Measurements from ENCODE around the gene TMEM204.

The TMEM204 gene

DNA sequence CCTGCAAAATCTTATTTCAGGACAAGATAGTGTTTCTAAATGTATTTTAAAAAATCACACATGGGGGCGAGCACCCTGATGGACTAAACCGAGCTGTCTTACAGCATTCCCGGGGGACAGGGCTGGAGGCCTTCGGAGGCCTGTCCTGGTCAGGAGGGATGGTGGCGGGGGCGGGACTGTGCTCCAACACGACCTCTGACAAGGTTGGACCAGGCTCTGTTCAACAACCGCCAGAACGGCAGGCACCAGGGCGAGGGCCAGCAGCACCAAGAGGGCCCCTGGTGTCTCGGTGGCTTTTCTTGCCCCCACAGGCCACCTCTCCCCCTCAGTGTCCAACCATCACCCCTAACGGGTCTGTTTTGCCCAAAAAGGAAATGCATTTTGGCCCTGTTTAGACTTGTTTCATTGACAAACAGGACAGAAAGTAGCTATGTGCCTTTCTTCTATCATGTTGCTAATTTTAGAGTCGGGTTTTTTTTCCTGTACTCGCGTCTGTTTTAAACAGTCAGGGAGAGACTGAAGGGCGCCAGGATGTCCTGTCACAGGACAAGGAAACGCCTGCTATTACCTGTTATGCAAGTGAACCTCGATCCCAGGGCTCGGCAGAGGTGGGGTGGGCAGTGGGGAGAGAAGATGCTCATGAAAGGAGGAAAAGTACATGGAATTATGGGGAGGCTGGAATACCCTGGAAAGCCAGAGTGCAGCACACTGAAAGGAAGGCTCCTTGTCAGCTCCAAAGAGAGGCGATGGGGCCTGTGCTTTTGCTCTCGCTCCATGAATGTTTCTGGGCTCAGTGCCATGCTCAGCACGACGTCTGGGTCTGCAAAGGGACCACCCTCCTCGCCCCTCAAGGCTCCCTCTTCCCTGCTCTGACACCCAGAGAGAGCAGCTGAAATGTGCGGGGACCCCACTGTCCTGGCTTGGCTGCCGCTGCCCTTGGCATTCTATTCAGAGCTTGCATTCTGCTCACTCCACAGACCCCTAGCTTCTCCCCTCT, 11.9 kb downstream of the TMEM204 start (continued):
- TF ChIP-seq, protein P1, sequence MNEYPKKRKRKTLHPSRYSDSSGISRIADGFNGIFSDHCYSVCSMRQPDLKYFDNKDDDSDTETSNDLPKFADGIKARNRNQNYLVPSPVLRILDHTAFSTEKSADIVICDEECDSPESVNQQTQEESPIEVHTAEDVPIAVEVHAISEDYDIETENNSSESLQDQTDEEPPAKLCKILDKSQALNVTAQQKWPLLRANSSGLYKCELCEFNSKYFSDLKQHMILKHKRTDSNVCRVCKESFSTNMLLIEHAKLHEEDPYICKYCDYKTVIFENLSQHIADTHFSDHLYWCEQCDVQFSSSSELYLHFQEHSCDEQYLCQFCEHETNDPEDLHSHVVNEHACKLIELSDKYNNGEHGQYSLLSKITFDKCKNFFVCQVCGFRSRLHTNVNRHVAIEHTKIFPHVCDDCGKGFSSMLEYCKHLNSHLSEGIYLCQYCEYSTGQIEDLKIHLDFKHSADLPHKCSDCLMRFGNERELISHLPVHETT (tag by site-specific recombination; IDR thresholded peaks at IDR 0.05) = no peak
- TF ChIP-seq ZNF350 (tag by site-specific recombination; IDR thresholded peaks at IDR 0.05) (no peak), ZNF664 (tag by site-specific recombination; IDR thresholded peaks at IDR 0.05) (no peak), ZNF433 (tag by site-specific recombination; IDR thresholded peaks at IDR 0.05; ENCODE audit: low read depth) (no peak), ZNF335 (tag by site-specific recombination; conservative IDR thresholded peaks at IDR 0.05) (no peak), ZNF530 (tag by site-specific recombination; IDR thresholded peaks at IDR 0.05; ENCODE audit: low read depth) (no peak)
- TF ChIP-seq, protein P2, sequence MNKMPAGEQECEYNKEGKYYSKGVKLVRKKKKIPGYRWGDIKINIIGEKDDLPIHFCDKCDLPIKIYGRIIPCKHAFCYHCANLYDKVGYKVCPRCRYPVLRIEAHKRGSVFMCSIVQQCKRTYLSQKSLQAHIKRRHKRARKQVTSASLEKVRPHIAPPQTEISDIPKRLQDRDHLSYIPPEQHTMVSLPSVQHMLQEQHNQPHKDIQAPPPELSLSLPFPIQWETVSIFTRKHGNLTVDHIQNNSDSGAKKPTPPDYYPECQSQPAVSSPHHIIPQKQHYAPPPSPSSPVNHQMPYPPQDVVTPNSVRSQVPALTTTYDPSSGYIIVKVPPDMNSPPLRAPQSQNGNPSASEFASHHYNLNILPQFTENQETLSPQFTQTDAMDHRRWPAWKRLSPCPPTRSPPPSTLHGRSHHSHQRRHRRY (tag by site-specific recombination; IDR thresholded peaks at IDR 0.05) = no peak

DNA sequence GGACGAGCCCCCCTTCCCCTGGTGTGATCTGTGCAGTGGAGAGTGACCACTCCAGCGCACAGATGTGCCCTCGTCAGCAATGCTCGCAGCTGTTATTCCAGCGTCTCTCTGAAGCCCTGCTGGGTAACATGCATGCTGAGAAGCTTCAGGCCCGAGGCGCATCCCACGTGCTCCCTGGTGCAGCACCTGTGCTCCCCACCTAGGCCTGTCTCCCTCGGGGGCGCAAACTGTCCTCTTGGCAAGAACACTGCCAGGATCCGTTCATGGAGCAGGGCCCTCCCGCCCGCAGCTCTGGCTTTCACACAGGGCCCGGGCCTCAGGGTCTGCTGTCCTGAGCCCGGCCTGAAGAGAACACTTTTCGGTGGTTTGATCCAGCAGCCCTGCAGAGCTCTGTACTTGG, 13.0 kb downstream of the TMEM204 start:
- H3K4me3 ChIP-seq (ENCODE audit: low read depth, low read length) = no peak overlapping the region
- ChIA-PET CTCF (no interaction called here), POLR2A (no interaction called here)
- no peaks in the 10 kb centered on the region for H3K9me3 ChIP-seq (ENCODE audit: control insufficient read depth, insufficient read depth, low read depth, low read length)
- TF ChIP-seq ZNF529 (tag by site-specific recombination; IDR thresholded peaks at IDR 0.05; ENCODE audit: insufficient replicate concordance) = no peak
- H3K4me1 ChIP-seq (ENCODE audit: control insufficient read depth, insufficient read depth, low read length) = no peaks in the 10 kb centered on the region
- peaks cover 0 to 12% of the 10 kb centered on the region in 2 experiments; a peak in 1 of 3 replicates for H3K36me3 ChIP-seq (ENCODE audit: control insufficient read depth in 2 of 2, insufficient read depth in 1 of 2, low read length in 2 of 2)
- H3K27ac ChIP-seq (ENCODE audit: extremely low read depth, low read depth, low read length) = no peak overlapping the region

DNA sequence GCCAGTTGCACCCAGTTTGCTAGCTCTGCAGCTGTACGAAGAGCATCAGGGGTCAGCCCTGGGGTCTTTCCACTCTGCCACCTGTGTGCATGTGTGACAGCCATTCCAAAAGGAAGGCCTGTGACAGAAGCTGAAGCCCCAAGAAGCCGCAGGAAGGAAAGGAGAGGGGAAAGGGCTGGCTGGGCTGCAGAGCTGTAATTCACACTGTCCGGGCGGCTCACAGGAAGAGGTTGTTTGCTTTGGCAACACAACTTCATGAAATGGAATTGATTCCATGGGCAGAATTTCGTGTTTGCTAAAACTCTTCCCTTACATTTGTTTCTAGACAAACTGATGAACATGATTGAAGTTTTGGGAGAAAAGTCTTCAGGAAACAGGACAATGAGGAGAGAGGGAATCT, 14.8 kb downstream of the TMEM204 start:
- H3K9me3 ChIP-seq (ENCODE audit: control insufficient read depth, insufficient read depth, low read depth, low read length) = no peaks in the 10 kb centered on the region
- H3K27ac ChIP-seq (ENCODE audit: extremely low read depth, low read depth, low read length) = no peak overlapping the region
- H3K4me3 ChIP-seq (ENCODE audit: low read depth, low read length) = no peak overlapping the region
- POLR2A ChIA-PET = no interaction called here
- H3K36me3 ChIP-seq (ENCODE audit: control insufficient read depth in 2 of 2, insufficient read depth in 1 of 2, low read length in 2 of 2) = peaks cover 3 to 13% of the 10 kb centered on the region in 2 experiments; a peak in 2 of 3 replicates
- CTCF ChIA-PET = no interaction called here
- no peaks in the 10 kb centered on the region for H3K4me1 ChIP-seq (ENCODE audit: control insufficient read depth, insufficient read depth, low read length)
- TF ChIP-seq KLF8 (tag by site-specific recombination; IDR thresholded peaks at IDR 0.05) (no peak), YY2 (tag by site-specific recombination; IDR thresholded peaks at IDR 0.05) (no peak), ZNF184 (tag by site-specific recombination; IDR thresholded peaks at IDR 0.05) (no peak), ZNF76 (tag by site-specific recombination; IDR thresholded peaks at IDR 0.05; ENCODE audit: borderline replicate concordance, low read depth) (no peak), ZNF292 (tag by site-specific recombination; IDR thresholded peaks at IDR 0.05; ENCODE audit: borderline replicate concordance, low read depth) (no peak), ZNF529 (tag by site-specific recombination; IDR thresholded peaks at IDR 0.05; ENCODE audit: insufficient replicate concordance) (no peak)
- TF ChIP-seq, protein P3, sequence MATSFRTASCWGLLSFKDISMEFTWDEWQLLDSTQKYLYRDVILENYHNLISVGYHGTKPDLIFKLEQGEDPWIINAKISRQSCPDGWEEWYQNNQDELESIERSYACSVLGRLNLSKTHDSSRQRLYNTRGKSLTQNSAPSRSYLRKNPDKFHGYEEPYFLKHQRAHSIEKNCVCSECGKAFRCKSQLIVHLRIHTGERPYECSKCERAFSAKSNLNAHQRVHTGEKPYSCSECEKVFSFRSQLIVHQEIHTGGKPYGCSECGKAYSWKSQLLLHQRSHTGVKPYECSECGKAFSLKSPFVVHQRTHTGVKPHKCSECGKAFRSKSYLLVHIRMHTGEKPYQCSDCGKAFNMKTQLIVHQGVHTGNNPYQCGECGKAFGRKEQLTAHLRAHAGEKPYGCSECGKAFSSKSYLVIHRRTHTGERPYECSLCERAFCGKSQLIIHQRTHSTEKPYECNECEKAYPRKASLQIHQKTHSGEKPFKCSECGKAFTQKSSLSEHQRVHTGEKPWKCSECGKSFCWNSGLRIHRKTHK (tag by site-specific recombination; IDR thresholded peaks at IDR 0.05) = no peak
- TF ChIP-seq, protein P4, sequence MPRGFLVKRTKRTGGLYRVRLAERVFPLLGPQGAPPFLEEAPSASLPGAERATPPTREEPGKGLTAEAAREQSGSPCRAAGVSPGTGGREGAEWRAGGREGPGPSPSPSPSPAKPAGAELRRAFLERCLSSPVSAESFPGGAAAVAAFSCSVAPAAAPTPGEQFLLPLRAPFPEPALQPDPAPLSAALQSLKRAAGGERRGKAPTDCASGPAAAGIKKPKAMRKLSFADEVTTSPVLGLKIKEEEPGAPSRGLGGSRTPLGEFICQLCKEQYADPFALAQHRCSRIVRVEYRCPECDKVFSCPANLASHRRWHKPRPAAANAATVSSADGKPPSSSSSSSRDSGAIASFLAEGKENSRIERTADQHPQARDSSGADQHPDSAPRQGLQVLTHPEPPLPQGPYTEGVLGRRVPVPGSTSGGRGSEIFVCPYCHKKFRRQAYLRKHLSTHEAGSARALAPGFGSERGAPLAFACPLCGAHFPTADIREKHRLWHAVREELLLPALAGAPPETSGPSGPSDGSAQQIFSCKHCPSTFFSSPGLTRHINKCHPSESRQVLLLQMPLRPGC (tag by site-specific recombination; IDR thresholded peaks at IDR 0.05) = no peak
- TF ChIP-seq, protein P5, sequence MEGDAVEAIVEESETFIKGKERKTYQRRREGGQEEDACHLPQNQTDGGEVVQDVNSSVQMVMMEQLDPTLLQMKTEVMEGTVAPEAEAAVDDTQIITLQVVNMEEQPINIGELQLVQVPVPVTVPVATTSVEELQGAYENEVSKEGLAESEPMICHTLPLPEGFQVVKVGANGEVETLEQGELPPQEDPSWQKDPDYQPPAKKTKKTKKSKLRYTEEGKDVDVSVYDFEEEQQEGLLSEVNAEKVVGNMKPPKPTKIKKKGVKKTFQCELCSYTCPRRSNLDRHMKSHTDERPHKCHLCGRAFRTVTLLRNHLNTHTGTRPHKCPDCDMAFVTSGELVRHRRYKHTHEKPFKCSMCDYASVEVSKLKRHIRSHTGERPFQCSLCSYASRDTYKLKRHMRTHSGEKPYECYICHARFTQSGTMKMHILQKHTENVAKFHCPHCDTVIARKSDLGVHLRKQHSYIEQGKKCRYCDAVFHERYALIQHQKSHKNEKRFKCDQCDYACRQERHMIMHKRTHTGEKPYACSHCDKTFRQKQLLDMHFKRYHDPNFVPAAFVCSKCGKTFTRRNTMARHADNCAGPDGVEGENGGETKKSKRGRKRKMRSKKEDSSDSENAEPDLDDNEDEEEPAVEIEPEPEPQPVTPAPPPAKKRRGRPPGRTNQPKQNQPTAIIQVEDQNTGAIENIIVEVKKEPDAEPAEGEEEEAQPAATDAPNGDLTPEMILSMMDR (tag by site-specific recombination; IDR thresholded peaks at IDR 0.05) = no peak
- TF ChIP-seq, protein P6, sequence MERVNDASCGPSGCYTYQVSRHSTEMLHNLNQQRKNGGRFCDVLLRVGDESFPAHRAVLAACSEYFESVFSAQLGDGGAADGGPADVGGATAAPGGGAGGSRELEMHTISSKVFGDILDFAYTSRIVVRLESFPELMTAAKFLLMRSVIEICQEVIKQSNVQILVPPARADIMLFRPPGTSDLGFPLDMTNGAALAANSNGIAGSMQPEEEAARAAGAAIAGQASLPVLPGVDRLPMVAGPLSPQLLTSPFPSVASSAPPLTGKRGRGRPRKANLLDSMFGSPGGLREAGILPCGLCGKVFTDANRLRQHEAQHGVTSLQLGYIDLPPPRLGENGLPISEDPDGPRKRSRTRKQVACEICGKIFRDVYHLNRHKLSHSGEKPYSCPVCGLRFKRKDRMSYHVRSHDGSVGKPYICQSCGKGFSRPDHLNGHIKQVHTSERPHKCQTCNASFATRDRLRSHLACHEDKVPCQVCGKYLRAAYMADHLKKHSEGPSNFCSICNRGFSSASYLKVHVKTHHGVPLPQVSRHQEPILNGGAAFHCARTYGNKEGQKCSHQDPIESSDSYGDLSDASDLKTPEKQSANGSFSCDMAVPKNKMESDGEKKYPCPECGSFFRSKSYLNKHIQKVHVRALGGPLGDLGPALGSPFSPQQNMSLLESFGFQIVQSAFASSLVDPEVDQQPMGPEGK (tag by site-specific recombination; IDR thresholded peaks at IDR 0.05) = no peak
- TF ChIP-seq, protein P7, sequence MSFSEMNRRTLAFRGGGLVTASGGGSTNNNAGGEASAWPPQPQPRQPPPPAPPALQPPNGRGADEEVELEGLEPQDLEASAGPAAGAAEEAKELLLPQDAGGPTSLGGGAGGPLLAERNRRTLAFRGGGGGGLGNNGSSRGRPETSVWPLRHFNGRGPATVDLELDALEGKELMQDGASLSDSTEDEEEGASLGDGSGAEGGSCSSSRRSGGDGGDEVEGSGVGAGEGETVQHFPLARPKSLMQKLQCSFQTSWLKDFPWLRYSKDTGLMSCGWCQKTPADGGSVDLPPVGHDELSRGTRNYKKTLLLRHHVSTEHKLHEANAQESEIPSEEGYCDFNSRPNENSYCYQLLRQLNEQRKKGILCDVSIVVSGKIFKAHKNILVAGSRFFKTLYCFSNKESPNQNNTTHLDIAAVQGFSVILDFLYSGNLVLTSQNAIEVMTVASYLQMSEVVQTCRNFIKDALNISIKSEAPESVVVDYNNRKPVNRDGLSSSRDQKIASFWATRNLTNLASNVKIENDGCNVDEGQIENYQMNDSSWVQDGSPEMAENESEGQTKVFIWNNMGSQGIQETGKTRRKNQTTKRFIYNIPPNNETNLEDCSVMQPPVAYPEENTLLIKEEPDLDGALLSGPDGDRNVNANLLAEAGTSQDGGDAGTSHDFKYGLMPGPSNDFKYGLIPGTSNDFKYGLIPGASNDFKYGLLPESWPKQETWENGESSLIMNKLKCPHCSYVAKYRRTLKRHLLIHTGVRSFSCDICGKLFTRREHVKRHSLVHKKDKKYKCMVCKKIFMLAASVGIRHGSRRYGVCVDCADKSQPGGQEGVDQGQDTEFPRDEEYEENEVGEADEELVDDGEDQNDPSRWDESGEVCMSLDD (tag by site-specific recombination; IDR thresholded peaks at IDR 0.05) = no peak
